Measurements from ENCODE around the gene PLXDC2.

Gene PLXDC2

DNA sequence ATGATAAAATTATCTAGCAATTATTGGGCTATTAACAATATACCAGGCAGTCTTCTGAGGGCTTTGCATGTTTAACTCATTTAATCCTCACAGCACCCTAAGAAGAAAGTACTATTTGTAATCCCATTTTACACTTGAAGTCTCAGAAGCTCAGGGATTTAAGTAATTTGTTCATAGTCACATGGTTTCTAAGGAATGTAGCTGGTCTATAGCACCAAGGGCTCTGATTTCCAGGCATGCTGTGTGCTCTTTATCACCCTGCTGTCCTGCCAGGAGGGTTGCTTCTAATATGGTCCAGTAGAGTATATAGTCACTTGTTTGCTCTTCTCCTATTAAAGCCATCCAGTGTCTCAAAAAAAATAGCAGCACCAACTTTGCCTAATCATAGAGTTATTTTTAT is 417.2 kb downstream of the PLXDC2 start:
- no peak for DNase-seq

DNA sequence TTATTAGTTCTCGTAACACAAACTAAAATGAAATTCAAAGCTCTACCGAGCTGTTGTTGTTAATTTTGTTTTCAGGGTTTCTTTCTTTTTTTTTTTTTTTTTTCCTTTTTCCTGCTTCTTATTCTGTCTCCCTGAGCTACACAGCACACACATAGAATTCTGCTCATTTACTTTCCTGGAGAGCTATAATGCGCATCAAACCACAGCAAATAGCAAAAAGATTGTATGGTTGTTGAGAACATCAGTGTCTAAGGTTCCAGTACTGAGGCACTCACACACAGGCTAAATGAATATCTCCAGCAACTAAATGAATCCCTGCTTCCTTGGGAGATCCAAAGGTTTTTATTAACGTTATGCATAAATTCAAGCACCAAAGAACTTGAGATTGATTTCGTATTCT is 418.3 kb downstream of the PLXDC2 start:
- DNase-seq: no peak

DNA sequence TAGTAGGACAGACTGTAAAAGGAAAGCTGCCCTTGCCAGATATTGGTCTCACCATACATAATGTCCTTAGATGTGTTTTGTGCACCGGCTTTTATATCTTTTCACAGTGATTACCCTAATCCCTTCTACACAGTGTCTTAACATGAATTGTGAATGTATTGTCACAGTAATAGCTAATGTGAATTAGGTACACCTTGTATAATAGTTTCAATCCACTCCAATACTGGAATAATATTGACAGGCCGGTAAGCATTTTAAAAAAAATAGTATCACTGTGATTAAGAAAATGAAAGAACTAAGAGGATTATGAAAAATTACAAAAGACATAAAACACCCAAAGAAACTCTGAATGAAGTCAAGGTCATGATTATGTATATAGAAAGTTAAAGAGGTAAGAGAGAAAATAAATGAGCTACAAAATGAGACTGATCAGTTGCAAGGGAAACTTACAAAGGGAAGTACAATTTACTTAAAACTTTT is 420.9 kb downstream of the PLXDC2 start:
- DNase-seq: no peak

DNA sequence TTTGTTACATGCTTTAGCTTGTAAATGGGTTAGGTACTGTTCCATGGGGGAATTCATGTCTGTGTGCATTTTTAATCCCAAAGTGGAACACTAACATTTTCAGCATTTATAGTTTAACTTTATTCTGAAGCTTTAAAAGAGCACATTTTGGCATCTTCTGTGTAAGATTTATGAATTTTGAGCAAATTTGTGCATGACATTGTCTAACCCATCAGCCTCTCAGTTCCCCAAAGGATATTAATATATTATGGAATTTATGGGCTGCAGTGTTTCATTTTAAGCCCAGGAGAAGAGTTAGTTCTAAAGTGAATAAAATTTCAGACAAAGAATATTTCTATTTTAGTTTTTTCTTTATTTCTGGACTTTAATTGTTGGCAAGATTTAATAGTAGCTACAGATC is 421.4 kb downstream of the PLXDC2 start:
- no peak for DNase-seq

DNA sequence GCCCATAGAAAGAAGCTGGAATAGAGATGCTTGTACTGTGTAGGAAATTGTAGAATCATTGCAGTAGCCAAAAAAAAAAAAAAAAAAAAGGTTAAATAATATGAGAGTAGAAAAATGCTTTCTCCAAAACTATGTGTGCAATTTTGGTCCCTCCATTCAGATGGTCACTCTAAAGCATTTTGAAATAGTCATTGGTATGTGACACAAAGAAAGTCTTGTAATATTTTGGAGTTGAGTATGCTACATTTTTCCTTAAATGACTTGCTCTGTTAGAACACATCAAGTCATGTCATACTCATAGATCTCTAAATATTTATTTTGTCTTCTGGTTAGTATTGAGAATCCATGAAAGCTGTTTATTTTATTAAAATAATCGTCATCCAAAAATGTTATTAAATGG is 424.4 kb downstream of the PLXDC2 start:
- DNase-seq: no peak

DNA sequence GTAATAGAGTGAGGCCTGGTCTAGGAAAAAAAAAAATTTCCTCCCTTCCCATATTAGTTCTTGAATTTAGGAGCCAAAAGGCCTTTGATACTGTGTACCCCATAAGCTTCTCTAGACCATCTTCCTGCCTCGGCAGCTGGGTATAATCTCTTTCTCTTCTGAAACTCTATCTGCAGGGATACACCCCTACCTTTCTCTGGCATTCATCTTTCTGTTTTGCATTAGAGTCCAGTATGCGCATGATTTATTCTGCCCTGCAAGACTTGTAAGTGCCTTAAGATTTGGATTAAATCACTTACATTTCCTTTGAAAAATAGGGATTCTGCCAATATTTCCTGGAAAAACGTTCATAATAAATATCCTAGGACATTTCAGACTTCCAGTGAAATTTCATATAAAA is 431.2 kb downstream of the PLXDC2 start:
- no peak for DNase-seq

DNA sequence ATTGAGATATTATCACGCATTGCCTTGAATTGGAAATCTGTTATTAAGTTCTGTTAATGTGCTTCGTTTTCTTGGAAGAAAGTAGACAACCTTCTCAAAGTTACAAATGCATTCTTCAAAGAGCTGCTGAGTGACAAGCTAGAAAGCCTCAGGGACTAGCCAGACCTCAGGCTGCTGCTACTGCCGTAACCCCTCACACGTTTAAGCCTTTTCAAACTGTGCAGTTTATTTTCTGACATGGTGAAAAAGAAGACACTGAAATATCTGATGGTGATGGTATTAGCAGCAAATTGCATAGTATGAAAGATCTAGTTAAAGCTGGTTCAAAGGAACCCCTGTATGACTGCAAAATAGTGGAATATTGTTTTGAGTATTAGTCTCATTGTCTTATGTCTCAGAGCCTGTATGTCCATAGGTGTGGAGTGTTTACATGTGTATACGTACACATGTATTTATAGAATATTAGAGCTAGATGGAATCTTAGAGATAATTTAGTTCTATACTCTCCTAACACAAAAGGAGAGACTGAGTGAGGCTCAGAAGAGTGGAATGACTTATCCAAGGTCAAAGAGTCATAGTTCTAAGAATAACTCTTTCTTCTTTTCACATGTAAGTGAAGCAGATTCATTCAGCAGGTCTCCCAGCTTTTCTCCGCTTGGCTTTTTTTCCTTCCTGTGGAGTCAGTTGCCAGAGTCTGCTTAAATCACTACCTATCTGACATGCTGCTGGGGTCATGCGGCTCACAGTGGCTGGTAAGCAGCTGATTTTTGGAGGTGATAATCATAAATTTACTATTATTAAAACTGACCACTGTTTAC is 431.9 kb downstream of the PLXDC2 start:
- no peak for DNase-seq

DNA sequence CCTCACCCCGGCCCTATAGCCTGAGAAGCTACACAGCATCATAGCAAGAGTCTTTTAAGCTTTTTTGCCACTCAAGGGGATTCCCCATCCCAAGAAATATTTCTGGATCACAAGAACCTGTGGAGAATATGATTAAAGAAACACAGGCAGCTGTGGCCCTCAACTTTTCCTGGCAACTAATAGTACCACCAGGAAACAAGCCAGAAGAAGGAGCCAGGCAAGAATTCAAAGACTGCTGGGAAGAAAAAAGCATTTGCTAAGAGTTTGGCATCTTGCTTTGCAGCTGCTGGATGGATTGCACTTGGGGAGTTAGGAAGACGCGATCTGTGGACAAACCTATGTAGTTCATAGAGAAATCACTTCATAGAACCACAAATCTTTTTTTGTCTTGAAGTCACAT is 437.8 kb downstream of the PLXDC2 start:
- peak; percentile 27 for DNase-seq

DNA sequence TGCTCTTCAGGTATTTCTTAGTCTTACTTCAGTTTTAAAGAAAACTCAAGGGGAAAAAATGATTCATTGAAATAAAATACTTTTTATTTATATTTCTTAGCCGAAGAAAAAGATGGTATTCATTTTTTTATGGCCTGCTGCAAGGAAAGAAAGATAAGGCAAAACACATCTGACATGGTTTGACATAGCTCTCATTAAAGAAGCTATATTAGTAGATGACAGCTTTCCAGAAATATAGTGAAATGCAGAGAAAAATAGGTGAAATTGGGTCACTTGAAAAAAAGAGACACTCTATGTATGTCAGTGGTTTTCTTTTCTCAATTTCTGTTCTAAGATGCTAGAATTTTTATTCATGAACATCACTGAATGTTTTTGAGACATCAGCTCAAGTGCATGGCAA is 438.3 kb downstream of the PLXDC2 start:
- DNase-seq: no peak

DNA sequence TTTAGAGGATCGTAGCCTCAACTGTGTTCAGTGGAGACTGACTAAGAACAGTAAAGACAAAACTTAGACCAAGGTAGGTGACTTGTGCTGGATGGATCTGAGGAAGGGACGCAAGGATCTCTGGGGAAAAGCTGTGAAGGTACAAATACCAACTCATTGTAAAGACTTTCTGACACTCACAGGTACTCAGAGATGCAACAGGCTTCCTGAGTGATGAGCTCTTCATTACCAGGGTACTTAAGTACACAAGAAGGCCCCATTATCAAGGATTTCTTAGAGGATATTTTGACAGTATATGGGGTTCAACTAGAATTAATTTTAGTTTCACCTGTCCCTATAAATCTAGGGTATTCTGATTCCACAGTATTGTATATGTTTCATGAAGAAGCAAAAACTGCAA is 440.7 kb downstream of the PLXDC2 start:
- no peak for DNase-seq

DNA sequence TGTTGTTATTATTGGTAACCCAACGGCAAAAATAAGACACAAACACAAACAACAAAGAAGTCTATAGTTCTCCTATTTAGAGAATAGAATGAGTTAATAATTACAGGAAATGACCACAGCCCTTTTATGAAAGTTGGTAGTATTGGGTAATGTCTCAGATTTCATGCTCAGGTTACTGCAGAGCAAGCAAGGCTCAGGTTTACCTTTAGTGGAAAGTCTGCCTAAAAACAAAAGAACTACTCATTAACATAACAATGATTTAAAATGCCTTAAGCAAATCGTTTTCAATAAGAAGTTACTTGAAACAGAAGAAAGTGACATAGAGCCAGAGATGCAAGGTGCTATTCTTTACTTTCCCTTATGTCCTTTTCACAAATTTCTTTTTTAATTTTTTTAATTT is 441.2 kb downstream of the PLXDC2 start:
- no peak for DNase-seq

DNA sequence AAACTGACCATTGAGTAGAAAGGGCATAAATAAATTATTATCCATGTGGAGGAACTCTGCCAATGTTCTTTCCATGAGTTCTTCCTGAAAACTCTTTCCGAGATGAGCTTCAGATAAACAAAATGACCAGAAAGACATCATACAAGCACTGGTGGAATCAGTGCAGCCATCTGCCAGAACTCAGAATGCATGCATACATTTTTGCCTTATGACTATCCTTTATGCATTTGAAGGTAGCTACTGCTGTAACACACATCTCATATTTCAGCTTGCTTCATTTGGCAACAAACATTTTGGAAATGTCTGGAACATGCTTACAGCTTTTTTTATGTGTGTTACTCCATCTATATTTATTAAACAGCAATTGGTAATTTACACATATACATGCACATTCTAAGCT is 448.9 kb downstream of the PLXDC2 start:
- peak; percentile 8 for DNase-seq

DNA sequence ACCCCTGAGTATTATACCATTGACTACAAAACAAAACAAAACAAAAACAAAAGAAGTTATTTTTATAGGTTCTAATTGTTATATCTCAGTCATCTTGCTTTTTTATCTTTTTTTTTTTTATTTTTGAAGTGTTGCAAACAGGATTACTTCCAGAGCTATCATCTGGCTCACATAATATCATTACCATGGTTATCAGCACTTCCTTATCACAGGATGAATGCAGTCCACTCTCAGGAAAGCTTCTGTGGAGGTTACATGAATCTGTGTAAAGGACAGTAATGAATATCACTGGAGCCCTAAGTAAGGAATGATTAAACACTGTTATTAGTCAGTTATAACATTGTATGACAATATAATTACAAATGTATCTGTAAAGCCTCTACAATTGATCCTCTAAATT is 451.5 kb downstream of the PLXDC2 start:
- DNase-seq: no peak

DNA sequence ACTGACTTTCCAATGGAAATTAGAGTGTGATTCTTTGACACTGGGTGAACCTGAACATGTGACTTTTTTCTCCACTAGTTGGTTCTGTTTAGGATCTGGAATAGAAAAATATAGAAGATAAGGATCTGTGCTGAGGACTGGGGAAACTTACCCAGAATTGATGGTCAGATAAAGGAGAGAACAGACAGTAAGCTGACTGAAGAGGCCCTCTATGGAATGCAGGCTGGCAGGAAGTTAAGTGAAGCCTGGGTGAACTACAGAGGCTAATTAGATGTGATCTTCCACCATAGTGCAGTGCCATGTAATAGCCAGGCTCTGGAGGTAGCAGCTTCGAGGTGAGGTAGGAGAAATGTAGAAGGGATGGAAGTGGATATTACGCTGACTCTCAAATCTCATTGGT is 455.3 kb downstream of the PLXDC2 start:
- DNase-seq: no peak

DNA sequence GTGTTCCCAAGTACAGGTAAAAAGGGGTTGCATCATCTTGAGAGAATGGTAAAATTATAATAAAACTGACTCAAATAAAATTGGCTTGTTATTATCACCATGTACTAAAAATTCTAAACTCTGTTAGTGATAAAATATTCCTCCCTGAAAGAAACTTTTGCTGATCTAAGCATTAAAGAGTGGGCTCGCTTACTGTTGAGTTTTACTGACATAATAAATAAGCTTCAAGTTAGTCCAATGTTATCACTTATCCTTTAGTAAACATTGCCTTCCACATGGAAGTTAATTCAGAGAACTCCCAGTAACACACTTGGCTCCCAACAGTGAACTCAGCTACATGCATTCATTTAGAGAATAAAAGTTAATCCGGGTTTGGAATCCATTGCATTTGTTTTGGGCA is 456.4 kb downstream of the PLXDC2 start:
- DNase-seq: no peak

DNA sequence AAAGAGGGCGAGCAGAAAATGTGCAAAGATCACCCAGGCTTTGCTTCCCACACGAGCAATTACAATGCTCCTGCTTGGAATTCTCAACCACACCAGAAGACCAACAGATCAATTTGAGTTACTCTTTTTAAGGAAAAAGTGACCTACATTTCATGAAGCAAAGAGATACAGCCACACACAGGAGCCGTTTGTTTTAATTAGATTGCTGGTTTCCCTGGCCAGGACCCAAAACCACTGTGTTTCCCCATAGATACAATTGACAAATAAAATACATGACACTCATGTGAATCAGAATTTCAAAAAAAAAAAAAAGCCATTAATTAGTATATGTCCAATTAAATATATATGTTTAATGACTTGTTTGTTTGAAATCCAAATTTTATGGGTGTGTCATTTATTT is 458.3 kb downstream of the PLXDC2 start:
- DNase-seq: no peak

DNA sequence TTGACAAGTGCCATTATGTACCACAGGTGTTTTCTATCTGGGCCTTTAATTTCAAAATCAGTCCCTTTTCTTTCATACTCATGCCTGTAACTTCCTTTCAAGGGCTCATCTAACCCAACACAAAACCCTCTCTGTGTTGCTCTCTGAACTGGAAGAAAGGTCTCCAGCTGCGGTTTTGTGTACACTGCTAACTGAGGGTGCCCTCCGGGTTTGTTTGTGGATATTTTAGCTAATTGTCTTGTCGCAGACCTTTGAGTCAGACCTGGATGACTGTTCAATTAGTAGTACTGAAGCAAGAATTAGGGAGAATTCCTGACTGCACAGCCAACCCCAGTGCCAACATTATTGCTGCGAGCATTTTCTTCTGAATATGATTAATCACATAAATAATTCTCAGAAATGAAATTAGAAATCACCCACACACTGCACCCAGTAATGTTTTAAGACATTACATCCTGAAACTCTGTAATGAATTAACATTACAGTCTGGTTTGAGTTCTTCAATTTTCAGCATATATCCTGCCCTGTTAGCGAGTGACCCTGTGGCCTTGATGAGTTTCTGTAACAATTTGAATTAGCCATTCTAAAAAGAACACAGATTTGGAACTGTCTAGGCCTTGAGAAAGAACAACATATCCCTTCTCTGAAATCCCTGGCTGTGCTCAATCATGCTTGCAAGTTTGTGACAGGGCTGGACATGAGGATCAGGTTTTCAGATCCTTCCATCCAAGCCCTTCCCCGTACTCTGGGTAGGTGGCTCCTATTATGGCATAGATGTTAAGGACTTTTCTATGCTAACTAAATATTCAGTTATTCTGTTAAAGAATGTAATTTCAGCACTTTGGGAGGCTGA is 460.1 kb downstream of the PLXDC2 start:
- DNase-seq: no peak

DNA sequence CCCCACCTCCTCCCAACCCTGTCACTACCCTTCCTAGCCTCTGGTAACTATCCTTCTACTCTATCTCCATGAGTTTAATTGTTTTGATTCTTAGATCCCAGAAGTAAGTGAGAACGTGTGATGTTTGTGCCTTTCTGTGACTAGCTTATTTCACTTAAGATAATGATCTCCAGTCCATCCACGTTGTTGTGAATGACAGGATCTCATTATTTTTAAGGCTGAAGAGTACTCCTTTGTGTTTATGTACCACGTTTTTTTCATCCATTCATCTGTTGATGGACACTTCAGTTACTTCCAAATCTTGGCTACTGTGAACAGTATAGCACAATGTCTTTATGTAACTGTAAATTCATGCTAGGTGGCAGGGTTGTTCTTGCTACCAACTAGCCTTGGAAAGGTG is 461.6 kb downstream of the PLXDC2 start:
- no peak for DNase-seq

DNA sequence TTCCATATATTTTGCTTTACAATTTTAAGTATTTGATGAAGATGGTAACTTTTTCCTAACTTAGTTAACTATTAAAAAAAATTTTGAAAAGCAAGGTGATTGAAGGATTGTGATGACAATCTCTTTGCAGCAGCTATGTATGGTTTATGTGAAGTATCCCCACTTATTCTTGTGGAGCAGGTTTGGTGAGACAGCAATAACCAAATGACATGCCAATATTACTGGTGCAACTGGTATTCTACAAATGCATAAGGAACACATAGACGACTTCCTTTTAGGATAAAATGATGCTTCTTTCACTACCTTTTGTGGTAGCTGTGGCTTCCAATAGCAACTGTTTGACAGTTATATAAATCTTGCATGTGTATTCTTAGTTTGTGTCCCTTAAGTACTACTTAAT is 465.3 kb downstream of the PLXDC2 start:
- no peak for DNase-seq

DNA sequence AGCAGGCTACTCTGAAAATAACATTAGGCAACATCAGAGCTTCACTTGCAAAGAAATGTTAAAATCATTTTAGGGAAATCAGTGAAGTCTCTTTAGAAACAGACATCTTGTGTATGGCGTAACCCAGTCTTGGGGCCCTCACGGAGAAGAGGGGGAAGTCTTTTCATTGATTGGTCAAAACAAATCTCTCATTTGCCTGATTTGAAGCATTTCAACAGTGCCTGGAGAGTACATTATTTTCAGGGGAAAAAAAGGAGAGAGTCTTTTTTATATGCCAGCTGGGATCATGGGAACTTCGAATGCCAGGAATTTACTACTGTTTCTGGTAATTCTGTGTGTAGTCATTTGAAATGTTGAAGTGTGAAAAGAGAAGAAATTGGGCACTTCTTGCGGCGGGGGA is 471.4 kb downstream of the PLXDC2 start:
- no peak for DNase-seq

DNA sequence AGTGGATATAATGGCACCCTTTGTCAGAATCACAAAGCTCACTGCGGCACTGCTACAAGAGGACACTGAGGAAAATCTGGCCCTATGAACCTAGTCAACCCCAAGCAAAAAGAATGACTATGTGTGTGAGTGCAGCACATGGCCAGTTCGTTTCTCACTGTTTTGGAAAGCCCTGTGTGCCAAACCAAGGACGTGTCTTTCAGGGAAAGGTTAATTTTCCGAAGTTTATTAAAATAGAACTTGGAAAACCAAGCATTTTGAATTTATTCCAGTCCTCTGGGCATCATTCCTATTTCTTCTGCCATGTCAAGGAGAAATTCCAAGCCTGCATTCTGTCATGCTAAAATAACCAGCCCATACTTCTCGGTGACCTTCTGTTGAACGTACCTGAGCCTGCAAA is 471.8 kb downstream of the PLXDC2 start:
- no peak for DNase-seq

DNA sequence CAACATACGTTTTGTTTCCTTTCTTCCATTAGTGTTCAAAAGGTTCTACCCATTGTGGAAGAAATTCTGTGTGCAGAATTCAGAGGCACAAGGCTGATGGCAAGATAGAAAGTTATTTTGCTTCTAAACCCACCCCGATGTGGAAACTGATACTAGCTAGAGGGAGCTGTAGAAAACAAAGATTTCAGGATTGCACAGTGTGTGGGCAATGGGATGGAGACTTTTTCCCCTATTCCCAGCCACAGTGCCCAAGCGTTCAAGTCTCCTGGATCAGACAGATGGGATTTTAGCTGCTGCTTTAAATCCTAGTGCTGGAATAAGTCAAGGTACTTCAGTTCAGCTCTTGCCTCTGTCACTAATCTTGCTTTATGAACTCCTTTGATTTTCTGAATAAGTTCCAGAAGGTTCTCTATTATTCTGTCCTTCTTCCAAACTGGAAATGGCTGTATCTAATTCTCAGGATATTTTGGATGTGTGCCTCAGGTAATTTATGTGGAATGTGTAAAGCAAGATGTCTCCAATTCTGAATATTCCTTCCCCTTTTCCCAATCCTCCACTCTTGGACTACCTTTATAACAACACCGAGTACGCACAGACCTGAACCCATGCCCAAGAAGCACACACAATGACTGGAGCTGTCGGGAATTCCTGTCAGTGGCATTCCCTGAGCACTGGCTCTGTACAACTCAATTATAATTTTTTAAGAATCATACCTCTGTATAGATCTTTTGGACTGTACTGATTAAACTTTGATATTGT is 473.0 kb downstream of the PLXDC2 start:
- no peak for DNase-seq

DNA sequence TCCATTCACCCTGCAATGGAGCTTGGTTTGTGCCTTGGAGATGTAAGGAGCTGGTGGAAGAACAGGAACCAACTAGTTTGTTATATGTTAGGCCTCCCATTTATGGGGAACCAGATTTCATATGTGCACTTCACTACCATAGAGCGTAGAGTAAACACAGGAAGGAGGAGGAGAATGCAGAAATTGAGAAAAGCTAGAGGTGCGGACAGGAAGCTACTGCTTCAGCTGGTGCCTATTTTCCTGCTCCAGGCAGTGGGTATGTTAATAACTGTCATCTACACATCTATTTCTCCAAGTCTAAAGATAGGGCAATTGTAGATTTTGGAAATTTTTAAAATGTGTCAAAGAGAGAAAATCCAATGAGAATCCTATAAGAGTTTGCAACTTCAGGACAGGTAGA is 482.2 kb downstream of the PLXDC2 start:
- no peak for DNase-seq

Data from fibroblast of skin of right quadriceps (primary cell).